Endothelial cell of umbilical vein (primary cell): ENCODE results near the gene DMXL1. TPM values are rescaled to one million over a fixed set of nuclear protein-coding genes. Genes with fewer than 3 reads are reported as not detected.

Experiments used
- BruUV-seq: library from RNA; stranded (reverse); fragments of 400-500 nt; replicated peaks from 2 replicates; lab custom pipeline; 2021; lab: Mats Ljungman, UMichigan
- CTCF ChIA-PET: fragments of 300-600, 350-600 bp; sonication (Branson Sonifier 250); formaldehyde crosslinking; loops from one replicate; lab custom pipeline; 2021; ENCODE audit warnings: antibody characterized with exemption, inconsistent platforms; lab: Charles Lee
- POLR2A ChIA-PET: fragments of 300-600, 350-600 bp; sonication (Branson Sonifier 250); formaldehyde crosslinking; loops from one replicate; lab custom pipeline; 2021; ENCODE audit warnings: antibody characterized with exemption, inconsistent platforms; lab: Charles Lee
- DNase-seq: peaks from one replicate; pipeline ENCODE4 v3.0.0-alpha.2; 2011; ENCODE audit warnings: low read depth, low spot score
- FAIRE-seq: peaks from 2 replicates; lab custom pipeline; 2011; peaks lifted over from hg19 to GRCh38; lab: Jason Lieb, UNC
- H2AFZ ChIP-seq: 2 replicates; pipeline ENCODE4 v1.6.0; 2012; ENCODE audit warnings: low read depth, low read length, control low read depth, inconsistent platforms
- H3K27ac ChIP-seq: 2 replicates; pipeline ENCODE4 v1.5.1; 2011; ENCODE audit warnings: low read depth, mild to moderate bottlenecking, control low read depth, low read length, moderate library complexity; ENCODE audit not compliant: insufficient read depth
- H3K27me3 ChIP-seq, 2 experiments: 2 replicates each; pipeline versions ENCODE4 v1.6.0 to v1.6.1; 2011; ENCODE audit warnings: low read length in 2 of 2, mixed read lengths in 1 of 2; ENCODE audit not compliant: control insufficient read depth in 2 of 2, insufficient read depth in 2 of 2
- H3K36me3 ChIP-seq, 2 experiments: 2 replicates in 1 of 2; 3 replicates in 1 of 2; pipeline ENCODE4 v1.5.1; 2011; ENCODE audit warnings: low read length in 2 of 2, mild to moderate bottlenecking in 1 of 2, moderate library complexity in 1 of 2; ENCODE audit not compliant: control insufficient read depth in 2 of 2, insufficient read depth in 2 of 2; ENCODE audit errors: extremely low read depth in 1 of 2
- H3K4me1 ChIP-seq: 3 replicates; pipeline ENCODE4 v1.5.1; 2011; ENCODE audit warnings: mild to moderate bottlenecking, low read length; ENCODE audit not compliant: control insufficient read depth, insufficient read depth; ENCODE audit errors: extremely low read depth
- H3K4me2 ChIP-seq: 2 replicates; pipeline ENCODE4 v1.6.1; 2011; ENCODE audit warnings: low read length, control low read depth, mixed read lengths; ENCODE audit not compliant: insufficient read depth
- H3K4me3 ChIP-seq, 3 experiments: fragments of 200-600 bp in 1 of 3; sonication (generic), shearing (Covaris generic) in 1 of 3; replicated peaks in 1 of 3; 2 replicates each; pipeline ENCODE4 v1.5.1; 2011 to 2016; ENCODE audit warnings: control low read depth in 3 of 3, low read length in 3 of 3, mild to moderate bottlenecking in 2 of 3, inconsistent platforms in 1 of 3, low read depth in 1 of 3, moderate library complexity in 1 of 3; ENCODE audit not compliant: insufficient read depth in 1 of 3
- H3K79me2 ChIP-seq: 2 replicates; pipeline ENCODE4 v1.6.0; 2012; ENCODE audit warnings: low read length, inconsistent platforms; ENCODE audit not compliant: control insufficient read depth, insufficient read depth
- H3K9ac ChIP-seq: replicated peaks from 2 replicates; pipeline ENCODE3; 2011; ENCODE audit warnings: low read length, control low read depth; ENCODE audit not compliant: insufficient read depth; ENCODE audit errors: extremely low read depth
- H3K9me1 ChIP-seq: replicated peaks from 3 replicates; pipeline ENCODE4 v1.6.0; 2011; ENCODE audit warnings: mild to moderate bottlenecking, low read length; ENCODE audit not compliant: control insufficient read depth, insufficient read depth; ENCODE audit errors: extremely low read depth
- H3K9me3 ChIP-seq: replicated peaks from 2 replicates; pipeline ENCODE4 v1.5.1; 2012; ENCODE audit warnings: low read length, inconsistent platforms; ENCODE audit not compliant: control insufficient read depth, insufficient read depth
- H4K20me1 ChIP-seq: replicated peaks from 2 replicates; pipeline ENCODE3; 2011; ENCODE audit warnings: mild to moderate bottlenecking, low read length; ENCODE audit not compliant: control insufficient read depth, insufficient read depth; ENCODE audit errors: extremely low read depth
- CTCF ChIP-seq, 2 donors: IDR thresholded peaks; 1 replicate in 1 of 2; 2 replicates in 1 of 2; pipeline ENCODE4 v1.5.1; 2011; ENCODE audit warnings: low read length in 2 of 2, mild to moderate bottlenecking in 2 of 2, moderate library complexity in 2 of 2, control low read depth in 1 of 2, inconsistent platforms in 1 of 2, low read depth in 1 of 2; ENCODE audit not compliant: insufficient read depth in 1 of 2; ENCODE audit errors: extremely low read depth in 1 of 2
- EZH2 ChIP-seq: IDR thresholded peaks from 2 replicates; pipeline ENCODE4 v1.6.1; 2012; ENCODE audit warnings: borderline replicate concordance, low read depth, mild to moderate bottlenecking, moderate library complexity, low read length, inconsistent platforms; ENCODE audit not compliant: severe bottlenecking
- FOS ChIP-seq: IDR thresholded peaks from 2 replicates; pipeline ENCODE4 v1.6.1; 2011; ENCODE audit warnings: mild to moderate bottlenecking, low read length, moderate library complexity, borderline replicate concordance; ENCODE audit not compliant: insufficient read depth
- GATA2 ChIP-seq: IDR thresholded peaks from 2 replicates; pipeline ENCODE4 v1.7.0; 2011; ENCODE audit warnings: low read depth, mild to moderate bottlenecking, moderate library complexity, mixed read lengths, low read length; ENCODE audit not compliant: insufficient read length, insufficient read depth
- JUN ChIP-seq: IDR thresholded peaks from 2 replicates; pipeline ENCODE4 v1.6.1; 2011; ENCODE audit warnings: borderline replicate concordance, low read depth; ENCODE audit not compliant: insufficient read length, insufficient read depth
- MAX ChIP-seq: IDR thresholded peaks from 2 replicates; pipeline ENCODE4 v1.6.1; 2011; ENCODE audit not compliant: insufficient read depth, insufficient read length
- MYC ChIP-seq: IDR thresholded peaks from one replicate; pipeline ENCODE4 v1.6.1; 2011; ENCODE audit warnings: mild to moderate bottlenecking, low read depth, low read length
- POLR2A ChIP-seq: IDR thresholded peaks from 2 replicates; pipeline ENCODE4 v1.6.1; 2012; ENCODE audit warnings: low read depth, mild to moderate bottlenecking, control low read depth, low read length
- POLR2AphosphoS5 ChIP-seq: IDR thresholded peaks from 2 replicates; pipeline ENCODE4 v1.6.1; 2012; ENCODE audit warnings: low read depth, mild to moderate bottlenecking, control low read depth, low read length, moderate library complexity; ENCODE audit not compliant: insufficient read depth
- dilution Hi-C: fragments of 300-500 bp; cut with MboI; formaldehyde crosslinking; loops from one replicate; pipeline ENCODE4 v1.15.0; 2019; ENCODE audit warnings: low sequenced_read_pairs; ENCODE audit not compliant: extremely low pct_ligation_motif_present
- intact Hi-C: fragments of 100-400 bp; cut with micrococcal nuclease; formaldehyde crosslinking; loops from one replicate; pipeline ENCODE4 v1.10.0; 2022
- polyA plus RNA-seq, 4 experiments: library from polyadenylated mRNA; depleted of rRNA in 3 of 4; stranded (reverse) in 3 of 4; unstranded in 1 of 4; fragments of >200 nt; gene quantifications; 2 replicates each; pipeline versions ENCODE4 v1.2.1 to v1.2.3, GENCODE V29; 2011 to 2012; ENCODE audit warnings: missing spikeins in 1 of 4
- total RNA-seq: library from RNA; stranded (reverse); gene quantifications from 2 replicates; pipeline ENCODE4 v1.2.3, GENCODE V29; 2021

The DMXL1 gene
- total and polyA plus RNA-seq, 2 donors (not counting 3 experiments of a cell fraction or from before 2014, with no cell fraction given) = 5.4 to 24.7 TPM

GRCh38 chr5:119070578-119070827, 384 bp upstream of the DMXL1 start:
- H3K4me1 ChIP-seq = peaks cover 9% of the 10 kb centered on the region
- no peak for TF ChIP-seq MYC
- TF ChIP-seq POLR2A = no peak
- no peak for TF ChIP-seq FOS
- TF ChIP-seq GATA2 = no peak
- no peak for TF ChIP-seq POLR2AphosphoS5
- no peak for TF ChIP-seq EZH2
- H3K27me3 ChIP-seq = no peaks in the 10 kb centered on the region
- no peaks in the 10 kb centered on the region for H3K9me1 ChIP-seq
- peak overlapping the region; percentile 64 for H3K27ac ChIP-seq
- peak overlapping the region; percentile 77 for H2AFZ ChIP-seq
- BruUV-seq = no TSS peak
- H3K4me3 ChIP-seq = peak overlapping the region; percentile 23 to 100 (median 74)
- no peak for DNase-seq
- H3K9me3 ChIP-seq = no peaks in the 10 kb centered on the region
- H3K4me2 ChIP-seq = peak overlapping the region; percentile 97
- dilution Hi-C loops = no loop called here
- ChIA-PET CTCF (interaction anchor here (0.9 to 2.1 kb wide), 9 partner anchors 22 to 341 kb away, joined by 3 to 13 read pairs (median 6); partner anchors contain the start of gene DTWD2), POLR2A (interaction anchor here (1.1 to 1.9 kb wide), 3 partner anchors 188 to 341 kb away, joined by 3 to 6 read pairs (median 5); no protein-coding TSS in a partner anchor)
- intact Hi-C loops = loop anchor here (1.0 to 2.0 kb wide), 4 partner anchors 82 to 342 kb away; partner anchors contain the start of gene DTWD2
- peaks cover 20% of the 10 kb centered on the region for H3K79me2 ChIP-seq
- H3K9ac ChIP-seq = peak overlapping the region; percentile 70
- no peak for FAIRE-seq
- H4K20me1 ChIP-seq = no peaks in the 10 kb centered on the region
- H3K36me3 ChIP-seq = no peaks in the 10 kb centered on the region

GRCh38 chr5:119071561-119071995, 691 bp downstream of the DMXL1 start:
- intact Hi-C loops (loop anchor here (2.0 kb wide), 1 partner anchor 253 kb away; no protein-coding TSS in a partner anchor), dilution Hi-C loops (no loop called here)
- Histone ChIP-seq H3K9ac (peak overlapping the region; percentile 70), H3K36me3 (no peaks in the 10 kb centered on the region), H3K79me2 (peaks cover 26% of the 10 kb centered on the region), H3K4me2 (peak overlapping the region; percentile 98), H4K20me1 (peaks cover 4% of the 10 kb centered on the region), H3K27ac (peak overlapping the region; percentile 64), H3K4me3 (peak overlapping the region; percentile 61 to 100 (median 74)), H3K4me1 (peaks cover 9% of the 10 kb centered on the region), H3K9me1 (no peaks in the 10 kb centered on the region), H3K9me3 (no peaks in the 10 kb centered on the region), H3K27me3 (no peaks in the 10 kb centered on the region), H2AFZ (peak overlapping the region; percentile 98)
- FAIRE-seq = no peak
- no TSS peak for BruUV-seq
- peak; percentile 44 for DNase-seq
- POLR2A ChIA-PET = interaction anchor here (1.9 kb wide), 2 partner anchors 197 to 340 kb away, joined by 5 to 6 read pairs; no protein-coding TSS in a partner anchor
- CTCF ChIA-PET = interaction anchor here (0.9 to 2.1 kb wide), 7 partner anchors 23 to 340 kb away, joined by 3 to 13 read pairs (median 6); partner anchors contain the start of gene DTWD2
- TF ChIP-seq JUN = no peak
- no peak for TF ChIP-seq FOS
- no peak for TF ChIP-seq MAX
- TF ChIP-seq GATA2 = no peak
- TF ChIP-seq CTCF (IDR thresholded peaks at IDR 0.05; ENCODE audit: extremely low read depth in 1 of 2, insufficient read depth in 1 of 2, low read depth in 1 of 2, low read length in 2 of 2) = no peak
- no peak for TF ChIP-seq EZH2
- TF ChIP-seq POLR2AphosphoS5 = no peak
- TF ChIP-seq MYC = no peak
- no peak for TF ChIP-seq POLR2A
